Stimulated activated naive CD8-positive, alpha-beta T cell treated with anti-CD3 and anti-CD28 coated beads, Interleukin-15, Interleukin-2, amounts not matched to agents 100 U/mL and 50 U/mL, for 24 hours (primary cell): ENCODE measurements around the gene KAT6B.

Source experiments
- ATAC-seq: fragments of 150-1000 bp; cut with Tn5 transposase; one replicate; pipeline ENCODE4 v1.10.0; 2021
- DNase-seq: peaks from one replicate; pipeline ENCODE4 v3.0.0; 2021

KAT6B gene

GRCh38 chr10:74922921-74923320, 96.5 kb downstream of the KAT6B start:
- DNase-seq (no peak), ATAC-seq (no peak)

- DNase-seq (no peak), ATAC-seq (no peak)
Observed at GRCh38 chr10:74923556-74923955, 97.2 kb downstream of the KAT6B start.

DNA sequence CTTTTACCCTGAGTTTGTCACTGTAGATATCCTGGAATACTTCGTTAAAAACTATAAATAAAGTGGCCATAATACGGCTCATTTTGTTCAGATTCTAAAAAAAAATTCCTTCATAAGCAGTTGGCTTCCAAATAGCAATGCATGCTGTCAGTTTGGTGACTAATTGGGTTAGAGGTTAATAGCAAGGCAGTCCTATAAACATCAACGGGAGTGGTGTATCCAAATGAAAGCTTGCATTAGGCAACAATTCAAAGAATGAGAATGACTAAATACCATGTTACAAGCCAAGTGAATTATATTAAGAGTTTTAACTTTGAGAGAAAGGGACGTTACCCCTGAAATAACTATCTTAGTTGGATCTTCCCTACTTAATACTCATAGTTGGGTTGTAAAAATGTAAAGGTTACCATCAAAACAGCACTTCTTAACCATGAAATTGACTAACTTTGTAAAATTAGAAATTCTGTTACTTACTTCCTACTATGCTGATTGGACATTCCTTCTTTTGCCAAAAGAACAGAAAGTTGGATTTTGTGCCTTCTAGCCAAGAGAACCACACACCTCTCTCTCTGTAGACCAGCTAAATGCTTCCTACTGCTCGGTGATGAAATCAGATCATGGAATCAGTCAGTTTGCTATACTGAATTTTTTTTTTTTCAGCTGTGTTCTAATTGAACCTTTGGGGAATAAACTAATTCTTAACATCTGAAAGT, 98.0 kb downstream of the KAT6B start:
- ATAC-seq, result no peak

DNA sequence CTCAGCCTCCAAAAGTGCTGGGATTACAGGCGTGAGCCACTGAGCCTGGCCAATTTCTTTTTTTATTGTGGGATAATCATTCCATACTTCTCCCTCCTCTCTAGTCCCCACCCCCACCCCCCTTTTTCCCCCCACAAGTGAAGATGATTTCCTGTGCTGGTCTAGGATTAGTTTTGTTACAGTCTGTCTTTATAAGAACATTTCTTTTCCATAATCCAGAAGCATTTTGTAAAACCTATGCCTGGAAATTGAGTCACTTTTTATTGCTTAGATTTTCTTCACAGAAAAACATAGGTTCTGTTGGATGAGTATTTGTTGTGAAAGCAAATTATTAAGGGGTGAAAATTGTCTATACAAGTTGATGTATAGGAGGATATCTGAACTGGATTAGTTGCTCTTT, 98.9 kb downstream of the KAT6B start:
- no peak for ATAC-seq
- DNase-seq, result no peak

More for the DNA sequence above, 98.0 kb downstream of the KAT6B start:
- DNase-seq, result no peak

GRCh38 chr10:74925708-74926107, 99.3 kb downstream of the KAT6B start:
- no peak for DNase-seq
- no peak for ATAC-seq

DNA sequence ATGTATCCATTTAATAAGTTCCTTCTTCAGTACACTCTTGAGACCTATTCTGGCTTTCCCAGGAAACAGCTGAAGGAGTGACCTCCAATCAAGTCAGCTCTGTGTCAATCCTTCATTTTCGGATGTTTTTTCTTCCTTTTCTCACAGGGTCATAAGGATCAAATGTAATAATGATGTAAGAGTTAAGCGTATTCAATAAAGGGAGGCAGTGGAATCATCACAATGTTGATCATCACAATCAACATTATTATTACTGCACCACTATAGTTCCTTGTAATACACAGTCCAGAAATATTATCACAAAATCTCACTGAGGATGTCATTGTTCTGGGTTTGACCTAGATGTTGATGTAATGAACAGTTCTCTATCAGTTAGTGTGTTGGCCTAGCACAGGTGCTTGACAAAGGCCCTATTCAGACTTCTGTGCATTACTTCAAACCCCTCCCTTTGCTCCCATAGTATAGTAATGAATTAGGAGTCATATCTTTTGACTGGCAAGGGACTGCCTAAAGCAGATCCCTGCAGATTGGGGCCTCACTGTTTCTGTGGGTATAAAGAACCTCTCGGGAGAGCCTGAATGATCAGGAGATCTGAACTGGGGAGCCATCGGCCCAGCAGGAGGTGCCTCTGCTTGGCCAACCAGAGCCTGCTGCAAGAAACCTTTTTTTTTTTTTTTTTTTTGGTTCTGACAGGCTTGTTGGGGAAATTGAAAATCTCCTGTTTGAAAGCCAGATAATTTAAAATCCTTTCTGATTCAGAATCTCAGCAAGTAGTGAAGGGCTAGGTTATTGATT, 100.6 kb downstream of the KAT6B start:
- no peak for DNase-seq
- ATAC-seq, result no peak

- DNase-seq, result no peak
Observed at GRCh38 chr10:74927701-74928100, 101.3 kb downstream of the KAT6B start.

DNA sequence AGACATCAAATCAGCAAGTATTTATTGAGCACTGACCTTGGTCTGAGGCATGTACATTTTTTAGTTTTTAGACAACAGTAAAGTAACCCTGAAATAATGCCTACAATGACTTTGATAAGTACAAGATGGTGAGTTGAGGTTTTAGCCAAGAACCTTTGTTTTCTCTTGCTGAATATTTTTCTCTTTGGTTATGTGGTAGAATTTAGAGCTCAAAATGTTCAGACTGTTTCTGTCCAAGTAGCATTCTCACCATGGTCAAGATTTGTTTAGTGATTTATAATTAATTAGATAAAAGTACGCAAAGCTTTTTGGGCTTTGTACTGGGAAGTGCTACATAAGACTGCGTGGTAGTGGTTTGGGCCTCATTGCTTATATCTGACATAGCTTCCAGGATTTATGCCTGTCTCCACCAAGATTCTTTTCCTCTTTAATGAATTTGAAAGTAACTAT, 102.4 kb downstream of the KAT6B start:
- ATAC-seq (no peak), DNase-seq (no peak)

More at GRCh38 chr10:74927701-74928100, 101.3 kb downstream of the KAT6B start:
- no peak for ATAC-seq

GRCh38 chr10:74929197-74929596, 102.8 kb downstream of the KAT6B start:
- ATAC-seq (no peak), DNase-seq (no peak)

DNA sequence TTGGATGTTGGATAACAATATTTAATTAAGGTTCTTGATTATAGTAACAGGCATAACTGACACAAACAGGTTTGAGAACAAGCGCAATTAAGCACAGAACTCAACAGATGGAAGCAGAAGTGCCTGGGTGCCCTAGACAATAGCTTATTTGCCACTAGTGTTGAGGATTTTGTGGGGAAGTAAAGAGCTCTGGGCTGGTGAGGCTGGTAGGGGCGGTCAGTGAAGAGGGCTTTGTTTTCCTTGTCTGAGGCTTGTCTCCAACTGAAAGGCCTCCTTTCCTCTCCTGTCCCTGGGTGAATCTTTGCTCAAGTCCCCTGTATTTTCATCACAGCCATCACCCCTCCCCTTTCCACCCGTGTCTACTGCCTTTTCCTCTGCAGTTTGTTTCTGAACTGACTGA, 104.6 kb downstream of the KAT6B start:
- ATAC-seq (no peak), DNase-seq (no peak)

GRCh38 chr10:74932648-74933047, 106.2 kb downstream of the KAT6B start:
- ATAC-seq (no peak), DNase-seq (no peak)

DNA sequence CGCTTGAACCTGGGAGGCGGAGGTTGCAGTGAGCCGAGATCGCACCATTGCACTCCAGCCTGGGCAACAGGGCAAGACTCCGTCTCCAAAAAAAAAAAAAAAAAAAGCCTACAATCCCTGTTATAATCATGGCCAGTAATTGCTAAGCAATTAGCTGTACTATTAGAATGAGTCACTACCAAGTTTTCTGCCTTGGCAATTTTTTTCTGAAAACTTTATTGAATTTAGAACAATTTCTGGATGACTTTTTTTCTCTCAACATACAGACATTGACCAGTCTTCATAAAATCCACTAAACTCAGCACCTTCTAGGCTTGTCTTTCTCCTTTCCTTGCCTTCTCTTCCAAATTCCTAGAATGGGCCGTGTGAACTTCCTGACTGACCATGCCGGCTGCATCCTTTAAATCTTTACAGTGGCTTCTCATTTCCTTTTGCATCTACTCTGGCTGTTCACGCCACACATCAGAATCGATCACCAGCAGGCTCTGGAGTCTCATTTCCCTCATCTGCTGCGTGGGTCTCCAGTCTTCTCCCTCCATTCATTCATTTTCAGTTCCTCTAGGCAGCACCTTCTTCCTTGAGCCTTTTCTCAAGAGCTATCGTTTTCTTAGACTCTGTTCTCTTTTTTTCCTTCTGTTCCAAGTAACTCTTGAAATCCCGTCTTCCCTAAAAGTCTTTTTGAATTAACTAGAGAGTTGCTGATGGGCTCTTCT, 107.9 kb downstream of the KAT6B start:
- DNase-seq (no peak), ATAC-seq (no peak)

GRCh38 chr10:74936577-74937265, 110.3 kb downstream of the KAT6B start:
- DNase-seq, result no peak
- ATAC-seq, result no peak

DNA sequence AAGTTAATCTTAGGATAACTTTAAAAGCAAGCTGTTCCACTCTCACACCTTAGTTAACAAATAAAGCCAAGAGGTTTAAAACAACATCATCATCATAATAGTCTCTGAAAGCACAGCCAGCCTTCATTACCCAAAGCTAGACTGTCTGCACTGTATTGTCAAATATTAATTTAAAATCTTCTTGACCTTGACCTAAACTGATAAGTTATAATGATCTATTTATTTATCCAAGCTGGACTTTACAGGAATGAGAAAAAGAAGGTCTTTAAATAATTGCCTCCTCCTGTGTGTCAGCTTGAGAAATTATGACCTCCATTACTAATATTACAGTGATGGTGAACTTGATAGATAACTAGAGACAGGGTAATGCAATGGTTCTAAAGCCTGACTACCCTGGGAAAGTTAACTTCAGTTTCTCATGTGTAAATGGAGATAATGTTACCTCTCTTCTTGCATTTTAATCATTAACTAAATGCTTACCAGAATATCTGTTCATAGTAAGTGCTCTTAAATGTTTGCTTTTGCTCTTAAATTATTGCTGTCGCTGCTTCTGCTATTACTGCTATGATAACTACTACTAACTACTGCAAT, 111.0 kb downstream of the KAT6B start:
- ATAC-seq, result no peak
- DNase-seq, result no peak

GRCh38 chr10:74944205-74944604, 117.8 kb downstream of the KAT6B start:
- no peak for ATAC-seq
- DNase-seq, result no peak

DNA sequence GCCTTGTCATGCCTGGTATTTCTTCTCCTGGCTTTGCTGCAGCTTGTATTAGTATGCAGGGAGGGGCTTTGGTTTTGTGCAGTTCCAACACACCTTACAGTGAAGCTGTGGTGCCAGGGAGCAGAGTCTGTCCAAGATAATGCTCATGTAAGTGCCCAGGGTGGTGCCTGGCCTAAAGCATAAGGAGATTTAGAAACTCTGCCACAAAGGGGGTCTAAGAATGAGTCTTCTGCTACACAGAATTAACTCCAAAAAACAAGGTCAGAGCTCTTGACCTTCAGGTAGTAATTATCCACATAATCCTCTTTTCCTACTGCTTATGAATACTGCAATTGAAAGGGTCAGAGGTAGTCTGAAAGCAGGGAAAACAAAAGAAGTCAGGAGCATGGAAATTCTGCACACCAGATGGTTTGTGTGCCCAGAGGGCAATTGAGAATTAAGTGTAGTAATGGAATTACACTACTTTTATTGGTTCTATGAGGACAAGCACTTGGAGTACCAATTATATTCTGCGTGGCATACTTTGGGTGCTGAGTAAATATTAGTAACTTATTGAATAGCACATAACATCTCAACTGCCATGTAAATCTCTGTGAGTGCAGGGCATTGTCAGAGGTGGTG, 121.5 kb downstream of the KAT6B start:
- ATAC-seq (no peak), DNase-seq (no peak)

GRCh38 chr10:74949034-74949832, 122.8 kb downstream of the KAT6B start:
- ATAC-seq, result peak; percentile 68

GRCh38 chr10:74949843-74950765, 123.7 kb downstream of the KAT6B start:
- DNase-seq, result no peak
- ATAC-seq, result no peak

More at GRCh38 chr10:74949034-74949832, 122.8 kb downstream of the KAT6B start:
- no peak for DNase-seq

GRCh38 chr10:74953214-74953613, 126.8 kb downstream of the KAT6B start:
- ATAC-seq, result no peak
- DNase-seq, result no peak
